Ovary (tissue), 3 donors: ENCODE measurements around the gene TMEM88.

Source experiments
- EP300 ChIP-seq: sonication (generic); formaldehyde crosslinking; IDR thresholded peaks from one replicate; pipeline ENCODE4 v1.6.1; 2017; ENCODE audit warnings: antibody characterized with exemption
- POLR2A ChIP-seq: fragments of 450-650 bp; IDR thresholded peaks from one replicate; pipeline ENCODE4 v1.6.1; 2017; ENCODE audit warnings: antibody characterized with exemption, mild to moderate bottlenecking, moderate library complexity
- TF ChIP-seq, protein P1 (sequence below), 3 donors: fragments of 450-650 bp in 2 of 3; fragments of 200-600 bp in 1 of 3; IDR thresholded peaks; one replicate each; pipeline versions ENCODE4 v1.5.1 to v1.8.0; 2016 to 2022; ENCODE audit warnings: antibody characterized with exemption in 3 of 3, mild to moderate bottlenecking in 1 of 3
- donor health status: DM: no; HTN: no; CAD: no.

- no peak for TF ChIP-seq EP300
- TF ChIP-seq, protein P1, sequence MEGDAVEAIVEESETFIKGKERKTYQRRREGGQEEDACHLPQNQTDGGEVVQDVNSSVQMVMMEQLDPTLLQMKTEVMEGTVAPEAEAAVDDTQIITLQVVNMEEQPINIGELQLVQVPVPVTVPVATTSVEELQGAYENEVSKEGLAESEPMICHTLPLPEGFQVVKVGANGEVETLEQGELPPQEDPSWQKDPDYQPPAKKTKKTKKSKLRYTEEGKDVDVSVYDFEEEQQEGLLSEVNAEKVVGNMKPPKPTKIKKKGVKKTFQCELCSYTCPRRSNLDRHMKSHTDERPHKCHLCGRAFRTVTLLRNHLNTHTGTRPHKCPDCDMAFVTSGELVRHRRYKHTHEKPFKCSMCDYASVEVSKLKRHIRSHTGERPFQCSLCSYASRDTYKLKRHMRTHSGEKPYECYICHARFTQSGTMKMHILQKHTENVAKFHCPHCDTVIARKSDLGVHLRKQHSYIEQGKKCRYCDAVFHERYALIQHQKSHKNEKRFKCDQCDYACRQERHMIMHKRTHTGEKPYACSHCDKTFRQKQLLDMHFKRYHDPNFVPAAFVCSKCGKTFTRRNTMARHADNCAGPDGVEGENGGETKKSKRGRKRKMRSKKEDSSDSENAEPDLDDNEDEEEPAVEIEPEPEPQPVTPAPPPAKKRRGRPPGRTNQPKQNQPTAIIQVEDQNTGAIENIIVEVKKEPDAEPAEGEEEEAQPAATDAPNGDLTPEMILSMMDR (IDR thresholded peaks at IDR 0.05) = peak in 1 of 3 donors; percentile 6
- peak; percentile 36 for TF ChIP-seq POLR2A
Observed at GRCh38 chr17:7833795-7834541, 20.9 kb upstream of the TMEM88 start, which contains the start of gene KDM6B.
